Cardiac muscle cell (in vitro differentiated cells and primary cell): ENCODE measurements around the gene AGXT. TPM values are rescaled to one million over a fixed set of nuclear protein-coding genes. Genes with fewer than 3 reads are reported as not detected.
A peak's percentile ranks its signal among the peaks of the same experiment; 100 is the strongest.

Experiments used
- DNase-seq, 2 donors: peaks; one replicate each; pipeline versions ENCODE4 v3.0.0 to v3.0.0-alpha.2; 2010 to 2017; ENCODE audit warnings: low read depth in 1 of 2, low spot score in 1 of 2
- H3K27ac ChIP-seq: fragments of 200-600 bp; sonication (generic); 2 replicates; pipeline ENCODE4 v1.5.1; 2016
- H3K27me3 ChIP-seq: fragments of 200-600 bp; sonication (generic); 2 replicates; pipeline ENCODE4 v1.6.0; 2016; ENCODE audit warnings: control low read depth
- H3K36me3 ChIP-seq: fragments of 200-600 bp; sonication (generic); 2 replicates; pipeline ENCODE4 v1.5.1; 2016; ENCODE audit warnings: control low read depth
- H3K4me1 ChIP-seq: fragments of 200-600 bp; sonication (generic); 2 replicates; pipeline ENCODE4 v1.8.1; 2017; ENCODE audit warnings: low read depth, mild to moderate bottlenecking, mixed run types
- H3K4me3 ChIP-seq: fragments of 200-600 bp; sonication (generic); 2 replicates; pipeline ENCODE4 v1.5.1; 2016; ENCODE audit warnings: mild to moderate bottlenecking
- H3K9me3 ChIP-seq: fragments of 200-600 bp; sonication (generic); 2 replicates; pipeline ENCODE4 v1.5.1; 2017; ENCODE audit warnings: low read depth, mild to moderate bottlenecking, control low read depth
- CTCF ChIP-seq: IDR thresholded peaks from 2 replicates; pipeline ENCODE4 v1.5.1; 2012; ENCODE audit warnings: low read depth, mild to moderate bottlenecking, low read length
- polyA plus RNA-seq: library from polyadenylated mRNA; unstranded; fragments of >200 nt; fragmentation: Nextera tagmentation; extraction: Ambion mirVana; gene quantifications from 2 replicates; pipeline ENCODE4 v1.2.1, GENCODE V29; 2016
- total RNA-seq: library from RNA; depleted of rRNA; stranded (reverse); fragments of >200 nt; gene quantifications from 2 replicates; pipeline ENCODE4 v1.2.3, GENCODE V29; 2016

Gene AGXT
- 0.06 and 0.67 TPM in 2 replicates for total RNA-seq
- polyA plus RNA-seq = 0.75 and 0.99 TPM in 2 replicates

- no peak within 1 kb of the TSS for H3K4me3 ChIP-seq
- H3K27me3 ChIP-seq = peaks cover 4% of the 10 kb centered on the region
- peak; percentile 58 to 78 for DNase-seq
- TF ChIP-seq CTCF = no peak
- no peaks in the 10 kb centered on the region for H3K9me3 ChIP-seq
- H3K36me3 ChIP-seq = no peaks in the 10 kb centered on the region
- peaks cover 11% of the 10 kb centered on the region for H3K4me1 ChIP-seq
- H3K27ac ChIP-seq = peak within 1 kb of the TSS; percentile 43
Observed at GRCh38 chr2:240868286-240869108, at the start of gene AGXT. AGXT (plus strand) TSS chr2:240868824; CDS start chr2:240868866, 42 bp downstream.

- Histone ChIP-seq H3K9me3 (no peaks in the 10 kb centered on the region), H3K36me3 (no peaks in the 10 kb centered on the region), H3K4me1 (no peaks in the 10 kb centered on the region), H3K4me3 (peak overlapping the region; percentile 45), H3K27me3 (peaks cover 82% of the 10 kb centered on the region), H3K27ac (no peak overlapping the region)
- peak in 1 of 2 donors; percentile 28 for DNase-seq
- no peak for TF ChIP-seq CTCF
Observed at GRCh38 chr2:240819126-240819857, 49.3 kb upstream of the AGXT start.

GRCh38 chr2:240819858-240820606, 48.6 kb upstream of the AGXT start, which contains the start of gene KIF1A:
KIF1A (minus strand) TSS chr2:240820219; CDS start chr2:240797752, 22,467 bp downstream.
- peak within 1 kb of the TSS; percentile 45 for H3K4me3 ChIP-seq
- H3K9me3 ChIP-seq = no peaks in the 10 kb centered on the region
- H3K27ac ChIP-seq = no peak within 1 kb of the TSS
- peaks cover 89% of the 10 kb centered on the region for H3K27me3 ChIP-seq
- no peaks in the 10 kb centered on the region for H3K4me1 ChIP-seq
- H3K36me3 ChIP-seq = no peaks in the 10 kb centered on the region
- peak in 1 of 2 donors; percentile 81 for DNase-seq
- TF ChIP-seq CTCF = no peak

GRCh38 chr2:240820607-240821428, 47.8 kb upstream of the AGXT start:
- DNase-seq = peak in 1 of 2 donors; percentile 28
- H3K36me3 ChIP-seq = no peaks in the 10 kb centered on the region
- TF ChIP-seq CTCF = no peak
- no peaks in the 10 kb centered on the region for H3K4me1 ChIP-seq
- no peaks in the 10 kb centered on the region for H3K9me3 ChIP-seq
- H3K27me3 ChIP-seq = peaks cover 97% of the 10 kb centered on the region
- peak overlapping the region; percentile 45 for H3K4me3 ChIP-seq
- no peak overlapping the region for H3K27ac ChIP-seq
